NOMO-1 (cell line): Measurements from ENCODE around the gene ZEB1.
"Not testable (repeated sequence)": the region's sequence is repeated elsewhere in the genome, so short reads cannot be mapped to it uniquely, and the experiment has no call there.

Source experiments
- DNase-seq, 2 experiments: peaks; one replicate each; lab custom pipeline; 2025; ENCODE audit not compliant: unreplicated experiment in 2 of 2; lab: John Stamatoyannopoulos, UW

The ZEB1 gene

GRCh38 chr10:31317652-31318381, 1.2 kb upstream of the ZEB1 start:
- DNase-seq: no peak

- peak; percentile 59 to 80 for DNase-seq
These were observed 598 bp upstream of the ZEB1 start for GRCh38 chr10:31318382-31318853.

GRCh38 chr10:31319602-31320549, 860 bp downstream of the ZEB1 start:
- no peak for DNase-seq

- DNase-seq: peak in 1 of 2 experiments; percentile 30
These were observed 1.7 kb downstream of the ZEB1 start for GRCh38 chr10:31320550-31321211.

- no peak for DNase-seq
These were observed 2.5 kb downstream of the ZEB1 start for GRCh38 chr10:31321396-31321941.

GRCh38 chr10:31322647-31323046, 3.6 kb downstream of the ZEB1 start:
- no peak for DNase-seq

GRCh38 chr10:31340343-31340742, 21.3 kb downstream of the ZEB1 start:
- DNase-seq: no peak

- no peak for DNase-seq
These were observed 22.5 kb downstream of the ZEB1 start for GRCh38 chr10:31341552-31341951.

- DNase-seq: no peak
These were observed 24.0 kb downstream of the ZEB1 start for GRCh38 chr10:31343009-31343408.

GRCh38 chr10:31343551-31343950, 24.5 kb downstream of the ZEB1 start:
- no peak for DNase-seq

GRCh38 chr10:31345886-31346285, 26.9 kb downstream of the ZEB1 start:
- peak in 1 of 2 experiments; percentile 45 for DNase-seq

- DNase-seq: peak in 1 of 2 experiments; percentile 74
These were observed 27.9 kb downstream of the ZEB1 start for GRCh38 chr10:31346953-31347352.

- no peak for DNase-seq
These were observed 28.7 kb downstream of the ZEB1 start for GRCh38 chr10:31347705-31348104.

- DNase-seq: no peak
These were observed 31.9 kb downstream of the ZEB1 start for GRCh38 chr10:31350891-31351290.

- DNase-seq: no peak
These were observed 33.6 kb downstream of the ZEB1 start for GRCh38 chr10:31352436-31353226.

GRCh38 chr10:31353574-31353973, 34.6 kb downstream of the ZEB1 start:
- DNase-seq: peak in 1 of 2 experiments; percentile 20

- no peak for DNase-seq
These were observed 39.8 kb downstream of the ZEB1 start for GRCh38 chr10:31358688-31359330.

- no peak for DNase-seq
These were observed 41.0 kb downstream of the ZEB1 start for GRCh38 chr10:31359979-31360378.

- DNase-seq: not testable (repeated sequence)
These were observed 42.5 kb downstream of the ZEB1 start for GRCh38 chr10:31361475-31361874.
